GM12864 (cell line): ENCODE measurements around the gene LRRTM4.

Experiments used
- DNase-seq: peaks from one replicate; pipeline ENCODE4 v3.0.0-alpha.2; 2011; ENCODE audit warnings: low read depth
- H3K4me3 ChIP-seq: 2 replicates; pipeline ENCODE4 v1.5.1; 2011; ENCODE audit warnings: mild to moderate bottlenecking, low read depth, low read length, control low read depth
- CTCF ChIP-seq: IDR thresholded peaks from 2 replicates; pipeline ENCODE4 v1.5.1; 2011; ENCODE audit warnings: low read depth, mild to moderate bottlenecking, moderate library complexity, low read length, control low read depth, inconsistent platforms; ENCODE audit errors: missing control alignments

The LRRTM4 gene

GRCh38 chr2:77522888-77523287 is 712 bp upstream of the LRRTM4 start:
- H3K4me3 ChIP-seq = no peak overlapping the region
- no peak for DNase-seq
- TF ChIP-seq CTCF = no peak

- TF ChIP-seq CTCF = no peak
- H3K4me3 ChIP-seq = no peak overlapping the region
- DNase-seq = no peak
Measured at GRCh38 chr2:77521548-77521891, 656 bp downstream of the LRRTM4 start.

DNA sequence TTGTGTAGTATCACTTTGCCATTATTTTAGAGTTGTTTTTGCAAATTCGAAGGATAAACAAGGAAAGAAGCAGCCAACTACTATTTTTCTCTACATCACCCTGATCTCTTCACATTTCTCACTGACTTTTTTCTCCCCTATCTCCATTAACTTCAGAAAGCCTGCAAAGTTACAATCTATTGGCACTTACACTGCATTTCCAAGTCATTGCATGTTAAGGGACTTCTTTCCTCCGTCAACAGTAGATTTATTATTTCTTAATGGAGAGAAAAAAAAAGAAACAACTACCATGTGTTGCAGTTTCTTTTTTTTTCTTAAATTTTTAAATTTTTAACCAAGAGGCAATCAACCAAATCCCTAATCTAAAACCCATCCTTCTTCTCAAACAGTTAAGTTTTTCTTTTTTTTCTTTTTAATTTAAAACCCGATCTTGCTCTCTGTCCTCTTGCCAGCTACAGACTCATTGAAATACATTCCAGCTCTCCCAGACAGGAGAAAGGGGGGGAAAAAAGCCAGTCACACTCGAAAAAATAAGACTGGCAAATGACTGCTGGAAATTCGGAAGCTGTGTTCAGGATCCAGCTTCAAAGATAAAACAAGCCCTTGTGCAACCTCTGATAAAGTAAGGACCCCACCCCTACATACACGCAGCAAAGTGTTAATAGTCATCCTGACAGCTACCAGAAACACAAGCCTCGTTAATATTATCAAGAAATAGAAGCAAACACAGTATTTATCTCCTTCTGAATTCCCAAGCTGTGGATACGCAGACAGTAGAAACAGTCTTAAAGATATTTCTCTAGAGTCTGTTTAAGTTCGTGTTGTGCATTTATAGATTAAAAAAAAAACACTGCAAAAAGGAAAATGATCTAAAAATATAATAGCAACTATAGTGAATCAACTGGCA is 1.3 kb downstream of the LRRTM4 start:
- no peak overlapping the region for H3K4me3 ChIP-seq
- DNase-seq = no peak
- no peak for TF ChIP-seq CTCF

DNA sequence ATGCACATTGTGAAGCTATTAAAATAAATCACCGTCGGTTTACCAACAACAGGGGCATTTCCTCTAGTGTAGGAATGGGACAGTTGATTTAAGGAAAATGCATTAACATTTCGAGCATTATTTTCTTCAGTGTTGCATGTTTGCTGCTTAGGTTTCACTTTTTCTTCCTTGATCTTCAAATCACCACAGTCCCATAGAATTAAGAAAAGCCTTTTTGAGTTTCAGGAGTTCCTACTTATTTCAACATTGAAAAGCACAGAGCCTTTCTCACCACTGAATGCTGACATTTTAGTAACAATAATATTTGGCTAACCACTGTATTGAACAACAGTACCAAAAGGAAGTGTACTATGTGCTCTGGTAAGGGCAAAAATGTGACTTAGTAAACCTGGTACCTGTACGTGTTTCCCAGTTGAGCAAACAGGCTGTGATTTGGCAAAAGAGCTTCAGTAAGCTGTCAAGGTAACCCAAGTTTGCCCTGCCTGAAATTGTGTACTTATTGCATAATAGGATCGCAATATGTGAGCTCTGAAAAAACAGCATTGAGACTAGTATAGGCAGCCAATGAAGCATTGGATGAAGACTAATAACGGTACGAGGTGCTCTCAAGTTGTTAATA is 2.2 kb downstream of the LRRTM4 start:
- no peak overlapping the region for H3K4me3 ChIP-seq
- TF ChIP-seq CTCF = no peak
- no peak for DNase-seq

GRCh38 chr2:77519164-77519887 is 2.9 kb downstream of the LRRTM4 start:
- DNase-seq = no peak
- no peak overlapping the region for H3K4me3 ChIP-seq
- TF ChIP-seq CTCF = no peak

DNA sequence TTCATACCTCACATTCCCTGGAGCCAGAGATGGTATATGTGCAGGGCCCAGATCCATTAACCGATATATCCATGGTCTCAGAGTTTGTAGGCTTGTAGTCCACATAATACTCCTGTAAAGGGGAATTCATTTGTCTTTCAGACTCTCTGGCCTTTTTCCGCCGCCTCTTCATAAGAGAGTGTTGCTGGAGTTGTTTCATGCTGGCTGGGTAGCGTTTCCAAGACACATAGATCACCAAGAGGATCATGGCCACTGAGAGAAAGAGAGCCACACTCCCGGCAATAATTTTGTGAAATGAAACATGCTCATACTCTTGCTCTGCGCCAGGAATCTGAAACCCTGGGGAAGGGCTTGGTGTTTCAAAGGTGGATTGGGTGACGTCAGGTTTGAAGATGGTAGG is 3.9 kb downstream of the LRRTM4 start:
- H3K4me3 ChIP-seq = no peak overlapping the region
- no peak for DNase-seq
- no peak for TF ChIP-seq CTCF
